Uterus (tissue), 4 donors: ENCODE data around the gene SMARCE1. TPM values are rescaled to one million over a fixed set of nuclear protein-coding genes. Genes with fewer than 3 reads are reported as not detected.

Experiments used
- DNase-seq, 2 donors: peaks; one replicate each; pipeline ENCODE4 v3.0.0-alpha.2; 2019 to 2020
- H3K27ac ChIP-seq, 2 donors: fragments of 200-600 bp; sonication (generic); 1 replicate in 1 of 2; 2 replicates in 1 of 2; pipeline ENCODE4 v1.5.1; 2016 to 2018
- H3K27me3 ChIP-seq, 2 donors: fragments of 200-600 bp; sonication (generic); one replicate each; pipeline ENCODE4 v1.5.1; 2018 to 2019; ENCODE audit warnings: control low read depth in 1 of 2
- H3K36me3 ChIP-seq, 2 donors: fragments of 200-600 bp; sonication (generic); one replicate each; pipeline ENCODE4 v1.5.1; 2019; ENCODE audit warnings: control low read depth in 1 of 2
- H3K4me1 ChIP-seq, 2 donors: fragments of 200-600 bp; sonication (generic); one replicate each; pipeline ENCODE4 v1.5.1; 2018 to 2019; ENCODE audit warnings: control low read depth in 1 of 2
- H3K4me3 ChIP-seq, 2 donors: fragments of 200-600 bp; sonication (generic); 1 replicate in 1 of 2; 2 replicates in 1 of 2; pipeline ENCODE4 v1.5.1; 2018 to 2019; ENCODE audit warnings: mild to moderate bottlenecking in 1 of 2
- H3K9me3 ChIP-seq, 2 donors: fragments of 200-600 bp; sonication (generic); one replicate each; pipeline ENCODE4 v1.5.1; 2019; ENCODE audit warnings: control low read depth in 1 of 2
- CTCF ChIP-seq, 4 experiments: fragments of 200-600 bp in 2 of 4; fragments of 450-650 bp in 2 of 4; sonication (generic) in 2 of 4; IDR thresholded peaks; one replicate each; pipeline ENCODE4 v1.5.1; 2016 to 2019; ENCODE audit warnings: antibody characterized with exemption in 4 of 4, mild to moderate bottlenecking in 2 of 4, moderate library complexity in 1 of 4
- POLR2A ChIP-seq, 2 donors: fragments of 450-650 bp; IDR thresholded peaks; one replicate each; pipeline ENCODE4 v1.6.1; 2016; ENCODE audit warnings: antibody characterized with exemption in 2 of 2, mild to moderate bottlenecking in 1 of 2, moderate library complexity in 1 of 2
- intact Hi-C: fragments of 100-400 bp; cut with DNase I; formaldehyde crosslinking; loops from one replicate; pipeline ENCODE4 v1.15.1; 2023; ENCODE audit warnings: low total_unique reads
- total RNA-seq, 4 donors: library from RNA; depleted of rRNA in 3 of 4; stranded (reverse); fragments of >200 nt in 3 of 4; gene quantifications; one replicate each; pipeline versions ENCODE4 v1.1.0 to v1.2.4, GENCODE V29; 2014 to 2023
- donor health status: DM: yes; HTN: yes; CAD: no.

SMARCE1 gene
- total RNA-seq, 4 donors from 2014 or later = 109 to 401 (median 159) TPM

- Histone ChIP-seq H3K27me3 (no peaks in the 10 kb centered on the region), H3K4me3 (no peak overlapping the region), H3K36me3 (no peaks in the 10 kb centered on the region), H3K27ac (peak overlapping the region in 1 of 2 donors; percentile 26), H3K9me3 (no peaks in the 10 kb centered on the region), H3K4me1 (no peaks in the 10 kb centered on the region)
- TF ChIP-seq CTCF (IDR thresholded peaks at IDR 0.05) = no peak
- no peak for TF ChIP-seq POLR2A (IDR thresholded peaks at IDR 0.05)
- intact Hi-C loops = no loop called here
- no peak for DNase-seq
Observed at GRCh38 chr17:40602445-40603443, 44.9 kb downstream of the SMARCE1 start.

DNA sequence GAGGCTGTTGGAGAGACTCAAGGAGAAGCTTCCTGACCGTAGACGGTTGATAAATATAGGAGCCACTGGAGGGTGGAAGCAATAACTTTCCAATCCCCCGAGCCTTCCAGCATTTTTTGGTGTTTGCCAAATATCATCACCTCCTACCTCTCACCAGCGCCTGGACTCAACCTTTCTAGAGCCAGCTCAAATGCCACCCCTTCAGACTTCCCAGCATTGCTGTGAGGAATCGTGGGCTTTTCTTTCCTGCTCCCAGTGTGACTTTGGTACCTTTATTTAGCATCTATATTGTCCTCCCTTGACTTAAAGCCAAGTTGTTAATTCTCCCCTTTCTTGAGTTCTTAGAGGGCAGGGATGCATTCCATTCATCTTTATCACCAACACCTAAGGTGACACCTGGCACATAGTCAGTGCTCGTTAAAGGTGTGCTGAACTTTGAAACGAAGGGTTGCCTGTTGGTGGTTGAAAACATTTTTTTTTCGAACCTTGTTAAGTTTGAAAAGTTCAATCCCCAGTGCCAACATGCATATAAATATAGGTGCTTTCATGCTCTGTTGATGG, 47.1 kb downstream of the SMARCE1 start:
- no peaks in the 10 kb centered on the region for H3K9me3 ChIP-seq
- H3K27me3 ChIP-seq = no peaks in the 10 kb centered on the region
- DNase-seq = no peak
- no peak for TF ChIP-seq POLR2A (IDR thresholded peaks at IDR 0.05)
- no peak for TF ChIP-seq CTCF (IDR thresholded peaks at IDR 0.05)
- no peak overlapping the region for H3K4me3 ChIP-seq
- no peaks in the 10 kb centered on the region for H3K4me1 ChIP-seq
- H3K27ac ChIP-seq = no peak overlapping the region
- intact Hi-C loops = no loop called here
- no peaks in the 10 kb centered on the region for H3K36me3 ChIP-seq

DNA sequence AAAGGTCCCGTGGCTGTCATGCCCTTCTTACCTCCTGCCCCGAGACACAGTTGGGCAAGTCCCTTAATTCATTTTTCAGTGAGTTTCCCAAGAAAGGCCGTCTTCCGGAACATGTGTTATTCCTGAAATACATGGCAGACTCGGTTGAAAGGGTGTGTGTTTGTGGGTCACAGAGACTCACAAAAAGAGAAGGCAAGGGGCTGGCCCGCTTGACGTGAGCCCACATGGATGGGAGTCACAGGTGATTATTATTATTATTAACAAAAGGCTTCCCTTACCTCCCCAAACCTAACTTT, 48.2 kb downstream of the SMARCE1 start:
- no peak for DNase-seq
- Histone ChIP-seq H3K9me3 (no peaks in the 10 kb centered on the region), H3K36me3 (no peaks in the 10 kb centered on the region), H3K27ac (peak overlapping the region; percentile 47 to 78), H3K27me3 (no peaks in the 10 kb centered on the region), H3K4me3 (no peak overlapping the region), H3K4me1 (no peaks in the 10 kb centered on the region)
- intact Hi-C loops = no loop called here
- TF ChIP-seq CTCF (IDR thresholded peaks at IDR 0.05) = no peak
- no peak for TF ChIP-seq POLR2A (IDR thresholded peaks at IDR 0.05)

DNA sequence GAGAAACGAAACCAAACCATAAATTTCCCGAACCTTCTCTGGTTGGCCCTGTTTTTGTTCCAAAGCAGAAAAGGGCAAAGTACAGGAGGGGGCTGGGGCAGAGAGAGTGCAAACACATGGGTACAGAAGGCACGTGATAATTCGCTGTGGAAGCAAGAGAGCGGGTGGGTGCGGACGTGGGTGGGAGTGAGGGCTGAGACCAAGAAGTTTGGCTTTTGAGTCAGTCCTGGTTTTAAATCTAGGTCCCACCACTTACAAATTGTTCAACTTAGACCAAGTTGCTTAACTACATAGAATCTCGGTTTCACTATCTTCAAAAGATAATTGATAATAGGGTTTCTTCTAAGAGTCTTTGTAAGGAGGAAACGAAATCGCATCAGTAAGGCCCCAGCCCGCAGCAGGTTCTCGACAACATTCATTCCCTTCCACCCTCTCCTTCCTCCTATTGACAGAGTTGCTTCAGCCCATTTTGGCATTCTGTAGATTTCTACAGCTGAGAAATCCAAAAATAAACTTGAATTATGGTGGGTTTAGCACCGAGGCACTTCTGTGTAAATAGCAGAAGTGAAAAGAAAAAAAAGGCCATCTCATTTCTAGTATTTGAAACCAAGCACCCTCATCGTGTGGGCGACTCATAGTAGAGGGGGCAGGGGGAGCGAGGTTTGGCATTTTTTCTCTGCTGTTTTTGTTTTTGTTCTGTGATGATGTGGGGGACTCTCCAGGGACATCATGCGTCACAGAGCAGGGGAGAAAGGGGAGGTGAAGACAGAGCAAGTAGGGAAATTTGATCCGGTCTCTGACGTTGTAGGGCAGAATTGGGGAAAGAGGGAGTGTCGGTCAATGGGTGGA, 48.8 kb downstream of the SMARCE1 start:
- H3K27ac ChIP-seq = peak overlapping the region; percentile 46 to 78

More for the DNA sequence above, 48.8 kb downstream of the SMARCE1 start:
- H3K4me3 ChIP-seq = no peak overlapping the region
- no peaks in the 10 kb centered on the region for H3K36me3 ChIP-seq
- no peaks in the 10 kb centered on the region for H3K9me3 ChIP-seq
- intact Hi-C loops = no loop called here
- no peaks in the 10 kb centered on the region for H3K27me3 ChIP-seq
- TF ChIP-seq CTCF (IDR thresholded peaks at IDR 0.05) (no peak), POLR2A (IDR thresholded peaks at IDR 0.05) (no peak)
- peak; percentile 32 to 58 for DNase-seq
- no peaks in the 10 kb centered on the region for H3K4me1 ChIP-seq
